Fibroblast of skin of scalp (primary cell): ENCODE results near the gene STX11. TPM values are rescaled to one million over a fixed set of nuclear protein-coding genes. Genes with fewer than 3 reads are reported as not detected.
A peak's percentile ranks its signal among the peaks of the same experiment; 100 is the strongest.
"Not testable (repeated sequence)": the region's sequence is repeated elsewhere in the genome, so short reads cannot be mapped to it uniquely, and the experiment has no call there.

Experiments
- DNase-seq: peaks from one replicate; pipeline ENCODE4 v3.0.0-alpha.2; 2013
- polyA plus RNA-seq, 2 experiments: library from polyadenylated mRNA; unstranded; fragments of 120-200 nt; gene quantifications; one replicate each; pipeline ENCODE4 v1.2.1, GENCODE V29; 2013; ENCODE audit not compliant: insufficient read length in 2 of 2

Gene STX11
- polyA plus RNA-seq (2013, experiment 1 of 2; ENCODE audit: insufficient read length) = 1.0 TPM
- polyA plus RNA-seq (2013, experiment 2 of 2; ENCODE audit: insufficient read length) = 1.2 TPM

GRCh38 chr6:144149894-144150709 lies at the start of gene STX11:
Gene STX11 (plus strand): TSS chr6:144150517. CDS start chr6:144186628, 36,111 bp downstream.
- DNase-seq = peak; percentile 58

DNA sequence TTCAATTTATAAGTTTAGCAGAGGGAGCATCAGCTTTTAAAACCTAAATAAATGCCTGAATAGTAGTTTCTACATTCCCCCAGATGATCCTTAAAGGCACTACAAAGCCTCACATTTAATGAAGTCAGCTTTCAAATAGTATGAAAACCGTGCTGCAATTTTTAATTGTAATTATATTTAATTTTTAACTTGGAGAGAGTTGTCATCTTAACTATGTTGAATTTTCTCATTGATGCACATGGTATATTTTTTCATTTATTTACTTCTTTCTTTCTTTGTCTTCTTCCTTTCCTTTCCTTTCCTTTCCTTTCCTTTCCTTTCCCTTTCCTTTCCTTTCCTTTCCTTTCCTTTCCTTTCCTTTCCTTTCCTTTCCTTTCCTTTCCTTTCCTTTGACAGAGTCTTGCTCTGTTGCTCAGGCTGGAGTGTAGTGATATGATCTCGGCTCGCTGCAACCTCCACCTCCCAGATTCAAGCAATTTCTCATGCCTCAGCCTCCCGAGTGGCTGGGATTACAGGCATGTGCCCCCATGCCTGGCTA lies 47.2 kb upstream of the STX11 start:
- DNase-seq = no peak

DNA sequence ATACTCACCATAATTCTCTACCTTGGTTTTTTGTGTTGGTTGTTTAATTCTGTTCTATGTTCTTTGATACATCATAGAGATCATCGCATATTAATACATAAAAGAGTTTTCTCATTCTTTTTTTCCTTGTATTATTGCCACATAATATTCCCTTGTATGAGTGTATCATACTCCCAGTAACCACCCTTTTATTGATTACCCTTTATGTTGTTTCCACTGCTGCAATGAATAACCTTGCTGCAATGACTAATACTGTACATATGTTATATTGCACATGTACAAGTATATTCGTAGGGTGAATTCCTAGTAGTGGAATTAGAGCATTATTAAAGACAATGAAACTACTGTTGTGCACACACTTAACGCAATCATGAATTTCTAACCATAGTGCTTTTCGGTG lies 45.8 kb upstream of the STX11 start:
- no peak for DNase-seq

DNA sequence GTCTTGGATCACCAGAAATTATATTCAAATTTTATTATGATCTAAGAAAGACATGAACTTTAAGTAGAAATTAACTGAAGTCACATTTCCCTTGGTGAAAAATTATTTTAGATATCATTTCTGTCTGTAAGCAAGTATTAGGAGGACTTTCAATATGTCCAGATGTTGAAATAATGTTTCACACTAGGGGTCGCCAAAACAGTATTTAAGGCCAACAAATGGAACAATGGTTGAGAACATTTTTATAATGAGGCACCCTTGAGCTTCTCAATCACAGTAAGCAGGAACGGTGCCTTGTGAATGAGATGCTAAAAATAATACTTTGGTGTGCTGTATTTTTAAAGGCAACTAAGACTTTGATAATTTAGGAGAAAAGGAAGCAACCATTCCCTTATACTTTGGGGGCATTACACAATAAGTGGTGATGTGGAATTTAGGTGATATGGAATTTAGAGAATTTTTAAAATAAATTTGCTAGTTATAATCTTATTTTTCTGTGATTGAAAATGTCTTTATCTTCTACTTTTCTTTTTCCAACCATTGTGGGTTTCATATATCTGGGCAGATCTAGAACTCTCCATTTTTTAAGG lies 45.3 kb upstream of the STX11 start:
- peak; percentile 79 for DNase-seq

GRCh38 chr6:144106206-144106605 lies 44.1 kb upstream of the STX11 start:
- DNase-seq = no peak

- DNase-seq = no peak
These were observed 40.1 kb upstream of the STX11 start for GRCh38 chr6:144110210-144110609.

GRCh38 chr6:144113366-144113765 lies 37.0 kb upstream of the STX11 start:
- DNase-seq = no peak

GRCh38 chr6:144115219-144115618 lies 35.1 kb upstream of the STX11 start:
- no peak for DNase-seq

DNA sequence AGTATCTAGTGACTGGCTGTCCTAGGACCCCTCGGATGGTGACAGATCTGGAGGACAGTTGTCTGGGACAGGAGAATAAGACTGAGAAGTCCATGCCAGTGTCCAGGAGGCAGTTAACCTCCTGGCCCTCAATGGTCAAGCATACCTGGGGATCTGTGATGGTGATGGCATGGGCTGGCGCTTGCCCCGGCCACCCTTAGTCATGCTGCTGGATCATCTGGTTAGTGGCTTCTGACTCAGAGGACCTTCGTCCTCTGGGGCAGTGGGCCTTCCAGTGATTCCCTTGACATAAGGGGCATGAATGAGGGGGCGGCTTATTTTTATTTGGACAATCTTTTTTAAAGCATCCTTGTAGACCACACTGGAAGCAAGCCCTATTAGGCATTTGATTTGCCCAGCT lies 30.9 kb upstream of the STX11 start:
- no peak for DNase-seq

DNA sequence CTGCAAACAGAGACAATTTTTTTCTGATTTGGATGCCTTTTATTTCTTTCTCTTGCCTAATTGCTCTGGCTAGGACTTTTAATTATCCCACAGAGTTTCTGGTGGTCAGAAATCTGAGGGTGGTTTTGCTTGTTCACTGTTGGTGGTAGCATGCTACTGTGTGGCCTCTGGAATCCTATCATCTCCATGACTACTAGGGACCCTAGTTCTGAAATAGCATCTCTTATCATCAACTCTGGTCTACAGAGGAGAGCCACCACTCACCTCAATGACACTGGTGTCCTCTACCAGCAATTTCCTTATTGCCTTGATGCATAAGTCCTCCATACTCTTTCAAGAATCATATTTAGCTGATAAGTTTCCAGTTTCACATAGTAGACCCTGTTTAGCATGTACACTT lies 27.5 kb upstream of the STX11 start:
- DNase-seq = no peak

DNA sequence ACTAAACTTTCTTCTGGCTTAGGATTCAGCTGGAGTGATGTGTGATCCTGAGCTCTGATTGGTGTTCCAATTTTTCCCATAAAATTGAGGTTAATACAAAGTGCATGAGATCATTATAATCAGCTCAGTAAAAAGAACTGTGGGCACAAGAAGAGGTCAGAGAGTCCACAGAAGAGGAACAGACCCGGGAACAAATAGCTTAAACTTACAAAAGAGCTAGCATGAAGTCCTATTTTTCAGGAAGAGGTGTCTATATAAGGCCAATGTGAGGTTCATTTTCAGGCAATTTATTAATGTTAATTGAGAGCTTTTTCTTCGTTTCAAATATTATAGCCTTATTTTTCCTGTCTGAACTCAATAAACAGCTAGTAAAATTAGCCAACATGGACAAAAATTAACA lies 26.9 kb upstream of the STX11 start:
- DNase-seq = no peak

DNA sequence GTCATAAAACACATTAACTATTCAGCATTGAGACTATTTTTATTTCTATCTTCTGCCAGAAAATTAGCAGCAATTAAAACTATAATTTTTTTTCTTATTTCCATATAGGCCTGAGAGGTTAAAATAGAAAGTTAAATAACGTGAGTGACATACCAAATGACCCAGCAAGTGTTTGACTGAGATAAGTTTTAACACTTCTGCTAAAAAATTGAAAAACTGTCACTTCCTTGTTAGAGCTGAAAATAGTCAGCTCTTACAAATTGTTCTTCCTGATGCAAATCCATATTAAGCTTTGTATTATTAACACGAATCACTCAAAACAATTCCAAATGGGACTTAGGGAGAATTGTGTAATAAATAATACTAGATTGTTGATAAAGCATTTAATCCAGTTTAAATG lies 26.5 kb upstream of the STX11 start:
- no peak for DNase-seq

DNA sequence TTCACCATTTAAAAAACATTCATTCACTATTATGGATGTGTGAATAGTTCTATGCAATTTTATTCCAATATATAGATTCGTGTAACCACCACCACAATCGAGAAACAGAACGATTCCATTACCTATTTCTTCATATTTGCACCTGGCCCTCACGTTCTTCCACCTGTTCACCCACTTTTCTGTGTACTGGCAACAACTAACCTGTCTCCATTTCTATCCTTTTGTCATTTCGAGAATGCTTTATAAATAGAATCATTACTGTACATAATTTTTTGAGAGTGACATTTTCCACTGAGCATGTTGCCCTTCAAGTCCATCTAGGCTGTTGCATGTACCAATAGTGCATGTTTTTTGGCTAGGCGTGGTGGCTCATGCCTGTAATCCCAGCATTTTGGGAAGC lies 23.2 kb upstream of the STX11 start:
- no peak for DNase-seq

DNA sequence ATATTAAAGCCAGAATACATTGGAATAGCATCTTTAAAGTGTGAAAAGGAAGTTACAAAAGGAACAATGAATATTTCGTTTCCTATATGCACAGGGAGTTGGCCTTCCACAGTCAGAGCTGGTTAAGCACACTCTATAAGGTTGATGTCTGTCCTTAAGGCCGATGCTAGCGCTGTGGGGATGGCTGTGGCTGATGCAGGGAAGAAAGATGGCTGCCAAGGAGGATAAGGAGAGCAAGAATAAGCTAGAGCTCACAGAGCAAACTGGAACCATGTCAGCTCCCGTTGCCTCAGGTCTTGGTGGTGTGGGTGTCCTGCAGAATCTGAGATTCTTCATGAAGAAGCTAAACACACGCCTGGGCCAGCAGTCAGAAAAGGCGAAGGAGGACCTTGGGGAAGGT lies 20.8 kb upstream of the STX11 start:
- no peak for DNase-seq

- peak; percentile 83 for DNase-seq
These were observed 19.0 kb upstream of the STX11 start for GRCh38 chr6:144131248-144131709.

GRCh38 chr6:144132167-144132690 lies 18.1 kb upstream of the STX11 start:
- DNase-seq = not testable (repeated sequence)

- no peak for DNase-seq
These were observed 17.0 kb upstream of the STX11 start for GRCh38 chr6:144133225-144133821.

DNA sequence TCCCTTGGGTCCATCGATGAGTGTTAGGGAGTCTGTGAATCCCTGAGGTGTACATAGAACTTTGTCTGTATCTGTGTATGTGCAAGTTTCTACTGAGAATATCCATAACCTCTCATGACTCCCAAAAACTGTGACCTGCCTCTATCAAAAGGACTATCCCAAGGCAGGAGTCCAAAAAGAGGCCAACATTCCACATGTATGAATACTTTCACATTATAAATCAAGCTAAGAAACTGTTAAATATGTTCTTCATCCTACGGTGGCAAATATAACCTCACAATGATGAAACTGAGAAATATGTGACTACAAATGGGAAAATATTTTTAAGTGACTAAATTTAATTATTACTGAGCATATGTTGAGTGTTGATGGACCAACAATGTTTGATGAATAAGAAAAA lies 16.1 kb upstream of the STX11 start:
- DNase-seq = peak; percentile 74

DNA sequence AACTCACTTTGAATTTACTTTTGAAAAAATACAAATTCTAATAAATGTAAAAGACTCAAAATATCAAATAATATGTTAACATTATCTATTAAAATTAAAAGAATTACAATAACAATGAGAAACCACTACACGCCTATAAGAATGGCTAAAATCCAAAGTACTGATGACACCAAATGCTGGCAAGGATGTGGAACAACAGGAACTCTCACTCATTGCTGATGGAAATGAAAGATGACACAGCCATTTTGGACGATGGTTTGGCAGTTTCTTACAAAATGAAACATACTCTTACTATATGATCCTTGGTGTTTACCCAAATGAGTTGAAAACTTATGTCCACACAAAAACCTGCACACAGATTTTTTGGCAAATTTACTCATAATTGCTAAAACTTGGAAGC lies 15.6 kb upstream of the STX11 start:
- DNase-seq = peak; percentile 14

DNA sequence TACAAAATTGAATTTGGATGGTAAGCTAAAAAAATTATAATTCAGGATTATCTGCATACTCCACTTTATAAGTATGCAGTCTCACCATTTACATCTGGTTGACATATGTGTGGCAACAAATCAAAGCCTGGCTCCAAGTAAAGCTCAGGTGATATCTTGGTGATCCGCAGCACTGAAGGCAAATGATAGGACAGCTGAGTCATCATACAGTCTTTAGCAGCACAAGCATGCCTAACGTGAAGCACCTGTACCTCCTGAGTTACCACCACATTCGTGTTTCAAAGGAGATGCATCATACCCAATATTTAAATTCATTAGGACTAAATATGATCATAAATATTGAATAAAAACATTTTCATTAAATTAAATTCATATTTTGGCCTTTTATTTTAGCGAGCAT lies 11.8 kb upstream of the STX11 start:
- no peak for DNase-seq

DNA sequence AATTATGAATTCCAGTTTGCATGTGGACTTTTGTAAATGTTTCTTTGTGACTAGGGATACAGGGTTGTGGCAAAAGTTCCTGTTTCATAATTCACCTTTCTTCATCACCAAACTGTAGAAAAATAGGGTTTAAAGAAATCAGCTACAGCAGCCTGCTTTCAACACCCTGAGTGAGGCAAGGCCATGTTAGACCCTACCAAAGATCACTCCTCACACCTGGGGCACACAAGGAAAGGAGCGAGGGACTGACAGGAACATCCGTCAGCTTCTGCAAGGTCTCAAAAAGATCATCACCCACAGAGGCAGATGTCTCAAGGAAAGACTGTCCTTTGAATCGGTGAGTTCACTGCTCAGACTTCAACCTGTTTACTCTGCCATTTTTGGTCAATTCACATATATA lies 10.5 kb upstream of the STX11 start:
- no peak for DNase-seq

DNA sequence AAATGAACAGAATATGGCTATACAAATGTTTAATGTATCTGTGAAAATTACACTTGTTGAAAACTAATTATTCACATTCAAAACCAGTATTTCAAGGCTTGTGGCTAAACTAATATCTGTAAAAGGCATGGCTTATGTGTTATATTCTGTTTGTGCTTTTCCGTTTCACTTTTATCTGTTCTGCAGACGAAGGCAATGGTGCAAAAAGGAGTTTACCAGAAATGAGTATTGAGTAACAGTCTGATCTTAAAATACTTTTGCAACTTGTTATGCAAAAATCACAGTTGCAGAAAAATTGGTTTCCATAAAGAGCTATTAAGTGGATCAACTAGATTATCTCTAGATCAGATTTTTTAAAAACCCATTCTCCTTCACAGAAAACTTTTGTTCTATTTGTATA lies 9.4 kb upstream of the STX11 start:
- DNase-seq = no peak

DNA sequence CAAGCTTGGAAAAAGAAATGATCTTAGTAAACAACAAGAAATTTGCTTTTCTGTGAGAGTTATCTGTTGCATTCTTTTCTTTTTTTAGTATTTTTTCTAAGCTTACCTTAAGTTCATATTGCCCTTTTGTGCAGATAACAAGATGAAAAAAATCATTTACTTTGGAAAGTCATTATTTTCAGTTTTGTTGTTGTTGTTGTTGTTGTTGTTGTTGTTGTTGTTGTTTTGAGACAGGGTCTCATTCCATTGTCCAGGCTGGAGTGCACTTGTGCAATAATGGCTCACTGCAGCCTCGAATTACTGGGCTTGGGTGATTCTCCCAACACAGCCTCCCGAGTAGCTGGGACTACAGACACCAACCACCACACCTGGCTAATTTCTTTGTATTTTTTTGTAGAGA lies 8.8 kb upstream of the STX11 start:
- no peak for DNase-seq
